ENCODE results near the gene MYO1E.

MYO1E gene

DNA sequence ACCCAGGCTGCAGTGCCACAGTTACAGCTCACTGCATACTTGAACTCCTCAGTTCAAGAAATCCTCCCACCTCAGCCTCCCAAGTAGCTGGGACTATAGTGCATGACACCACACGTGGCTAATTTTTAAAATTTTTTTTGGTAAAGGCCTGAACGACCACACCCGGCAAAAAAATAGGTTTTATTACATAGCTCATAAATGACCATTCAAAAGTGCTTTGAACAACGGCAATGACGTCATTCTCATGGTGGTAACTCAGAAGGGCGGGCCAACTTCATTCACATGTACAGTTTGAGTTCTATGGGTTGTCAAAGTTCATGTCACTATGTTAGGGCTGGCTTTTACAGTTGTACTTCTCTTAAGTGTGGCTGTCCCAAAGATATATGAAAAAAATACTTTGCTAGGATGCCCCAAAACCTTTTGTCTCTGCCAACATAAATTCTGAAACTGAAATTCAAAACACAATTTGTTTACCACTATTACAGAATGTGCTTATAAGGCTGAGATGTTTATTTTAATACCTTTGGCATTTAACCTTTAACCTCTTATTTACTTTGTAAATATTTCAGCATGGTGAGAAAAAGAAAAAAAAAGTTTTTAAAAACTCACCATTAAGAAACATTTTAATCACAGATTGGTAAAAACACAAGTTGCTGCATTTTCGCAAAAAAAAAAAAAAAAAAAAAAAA is 6.2 kb downstream of the MYO1E start:
- no peak for ATAC-seq
- TF ChIP-seq BACH2 (CRISPR knock-in tag; IDR thresholded peaks at IDR 0.05; ENCODE audit: borderline replicate concordance) (no peak), ZNF70 (CRISPR knock-in tag; IDR thresholded peaks at IDR 0.05) (no peak), GLIS3 (CRISPR knock-in tag; IDR thresholded peaks at IDR 0.05) (no peak), ZFP30 (CRISPR knock-in tag; IDR thresholded peaks at IDR 0.05) (no peak), CSDC2 (CRISPR knock-in tag; IDR thresholded peaks at IDR 0.05) (no peak), ISL1 (CRISPR knock-in tag; IDR thresholded peaks at IDR 0.05) (no peak), ARNTL (CRISPR knock-in tag; IDR thresholded peaks at IDR 0.05; ENCODE audit: borderline replicate concordance, low read depth) (no peak), ESRRG (CRISPR knock-in tag; IDR thresholded peaks at IDR 0.05) (no peak), TOX (CRISPR knock-in tag; IDR thresholded peaks at IDR 0.05; ENCODE audit: borderline replicate concordance) (no peak), OSR1 (CRISPR knock-in tag; IDR thresholded peaks at IDR 0.05) (no peak), PPARA (CRISPR knock-in tag; IDR thresholded peaks at IDR 0.05; ENCODE audit: borderline replicate concordance) (no peak), TCF4 (CRISPR knock-in tag; IDR thresholded peaks at IDR 0.05; ENCODE audit: borderline replicate concordance) (no peak), SNAI2 (CRISPR knock-in tag; IDR thresholded peaks at IDR 0.05) (no peak), ZNF8 (CRISPR knock-in tag; IDR thresholded peaks at IDR 0.05) (no peak), ZFP3 (CRISPR knock-in tag; IDR thresholded peaks at IDR 0.05) (no peak)
- TF ChIP-seq, protein P1, sequence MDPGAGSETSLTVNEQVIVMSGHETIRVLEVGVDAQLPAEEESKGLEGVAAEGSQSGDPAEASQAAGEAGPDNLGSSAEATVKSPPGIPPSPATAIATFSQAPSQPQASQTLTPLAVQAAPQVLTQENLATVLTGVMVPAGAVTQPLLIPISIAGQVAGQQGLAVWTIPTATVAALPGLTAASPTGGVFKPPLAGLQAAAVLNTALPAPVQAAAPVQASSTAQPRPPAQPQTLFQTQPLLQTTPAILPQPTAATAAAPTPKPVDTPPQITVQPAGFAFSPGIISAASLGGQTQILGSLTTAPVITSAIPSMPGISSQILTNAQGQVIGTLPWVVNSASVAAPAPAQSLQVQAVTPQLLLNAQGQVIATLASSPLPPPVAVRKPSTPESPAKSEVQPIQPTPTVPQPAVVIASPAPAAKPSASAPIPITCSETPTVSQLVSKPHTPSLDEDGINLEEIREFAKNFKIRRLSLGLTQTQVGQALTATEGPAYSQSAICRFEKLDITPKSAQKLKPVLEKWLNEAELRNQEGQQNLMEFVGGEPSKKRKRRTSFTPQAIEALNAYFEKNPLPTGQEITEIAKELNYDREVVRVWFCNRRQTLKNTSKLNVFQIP (CRISPR knock-in tag; IDR thresholded peaks at IDR 0.05; ENCODE audit: borderline replicate concordance, low read depth): no peak
- TF ChIP-seq, protein P2, sequence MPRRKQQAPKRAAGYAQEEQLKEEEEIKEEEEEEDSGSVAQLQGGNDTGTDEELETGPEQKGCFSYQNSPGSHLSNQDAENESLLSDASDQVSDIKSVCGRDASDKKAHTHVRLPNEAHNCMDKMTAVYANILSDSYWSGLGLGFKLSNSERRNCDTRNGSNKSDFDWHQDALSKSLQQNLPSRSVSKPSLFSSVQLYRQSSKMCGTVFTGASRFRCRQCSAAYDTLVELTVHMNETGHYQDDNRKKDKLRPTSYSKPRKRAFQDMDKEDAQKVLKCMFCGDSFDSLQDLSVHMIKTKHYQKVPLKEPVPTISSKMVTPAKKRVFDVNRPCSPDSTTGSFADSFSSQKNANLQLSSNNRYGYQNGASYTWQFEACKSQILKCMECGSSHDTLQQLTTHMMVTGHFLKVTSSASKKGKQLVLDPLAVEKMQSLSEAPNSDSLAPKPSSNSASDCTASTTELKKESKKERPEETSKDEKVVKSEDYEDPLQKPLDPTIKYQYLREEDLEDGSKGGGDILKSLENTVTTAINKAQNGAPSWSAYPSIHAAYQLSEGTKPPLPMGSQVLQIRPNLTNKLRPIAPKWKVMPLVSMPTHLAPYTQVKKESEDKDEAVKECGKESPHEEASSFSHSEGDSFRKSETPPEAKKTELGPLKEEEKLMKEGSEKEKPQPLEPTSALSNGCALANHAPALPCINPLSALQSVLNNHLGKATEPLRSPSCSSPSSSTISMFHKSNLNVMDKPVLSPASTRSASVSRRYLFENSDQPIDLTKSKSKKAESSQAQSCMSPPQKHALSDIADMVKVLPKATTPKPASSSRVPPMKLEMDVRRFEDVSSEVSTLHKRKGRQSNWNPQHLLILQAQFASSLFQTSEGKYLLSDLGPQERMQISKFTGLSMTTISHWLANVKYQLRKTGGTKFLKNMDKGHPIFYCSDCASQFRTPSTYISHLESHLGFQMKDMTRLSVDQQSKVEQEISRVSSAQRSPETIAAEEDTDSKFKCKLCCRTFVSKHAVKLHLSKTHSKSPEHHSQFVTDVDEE (CRISPR knock-in tag; IDR thresholded peaks at IDR 0.05): no peak
- TF ChIP-seq, protein P3, sequence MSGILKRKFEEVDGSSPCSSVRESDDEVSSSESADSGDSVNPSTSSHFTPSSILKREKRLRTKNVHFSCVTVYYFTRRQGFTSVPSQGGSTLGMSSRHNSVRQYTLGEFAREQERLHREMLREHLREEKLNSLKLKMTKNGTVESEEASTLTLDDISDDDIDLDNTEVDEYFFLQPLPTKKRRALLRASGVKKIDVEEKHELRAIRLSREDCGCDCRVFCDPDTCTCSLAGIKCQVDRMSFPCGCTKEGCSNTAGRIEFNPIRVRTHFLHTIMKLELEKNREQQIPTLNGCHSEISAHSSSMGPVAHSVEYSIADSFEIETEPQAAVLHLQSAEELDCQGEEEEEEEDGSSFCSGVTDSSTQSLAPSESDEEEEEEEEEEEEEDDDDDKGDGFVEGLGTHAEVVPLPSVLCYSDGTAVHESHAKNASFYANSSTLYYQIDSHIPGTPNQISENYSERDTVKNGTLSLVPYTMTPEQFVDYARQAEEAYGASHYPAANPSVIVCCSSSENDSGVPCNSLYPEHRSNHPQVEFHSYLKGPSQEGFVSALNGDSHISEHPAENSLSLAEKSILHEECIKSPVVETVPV (CRISPR knock-in tag; IDR thresholded peaks at IDR 0.05): no peak
- TF ChIP-seq, protein P4, sequence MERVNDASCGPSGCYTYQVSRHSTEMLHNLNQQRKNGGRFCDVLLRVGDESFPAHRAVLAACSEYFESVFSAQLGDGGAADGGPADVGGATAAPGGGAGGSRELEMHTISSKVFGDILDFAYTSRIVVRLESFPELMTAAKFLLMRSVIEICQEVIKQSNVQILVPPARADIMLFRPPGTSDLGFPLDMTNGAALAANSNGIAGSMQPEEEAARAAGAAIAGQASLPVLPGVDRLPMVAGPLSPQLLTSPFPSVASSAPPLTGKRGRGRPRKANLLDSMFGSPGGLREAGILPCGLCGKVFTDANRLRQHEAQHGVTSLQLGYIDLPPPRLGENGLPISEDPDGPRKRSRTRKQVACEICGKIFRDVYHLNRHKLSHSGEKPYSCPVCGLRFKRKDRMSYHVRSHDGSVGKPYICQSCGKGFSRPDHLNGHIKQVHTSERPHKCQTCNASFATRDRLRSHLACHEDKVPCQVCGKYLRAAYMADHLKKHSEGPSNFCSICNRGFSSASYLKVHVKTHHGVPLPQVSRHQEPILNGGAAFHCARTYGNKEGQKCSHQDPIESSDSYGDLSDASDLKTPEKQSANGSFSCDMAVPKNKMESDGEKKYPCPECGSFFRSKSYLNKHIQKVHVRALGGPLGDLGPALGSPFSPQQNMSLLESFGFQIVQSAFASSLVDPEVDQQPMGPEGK (CRISPR knock-in tag; IDR thresholded peaks at IDR 0.05; ENCODE audit: borderline replicate concordance): no peak
- TF ChIP-seq, protein P5, sequence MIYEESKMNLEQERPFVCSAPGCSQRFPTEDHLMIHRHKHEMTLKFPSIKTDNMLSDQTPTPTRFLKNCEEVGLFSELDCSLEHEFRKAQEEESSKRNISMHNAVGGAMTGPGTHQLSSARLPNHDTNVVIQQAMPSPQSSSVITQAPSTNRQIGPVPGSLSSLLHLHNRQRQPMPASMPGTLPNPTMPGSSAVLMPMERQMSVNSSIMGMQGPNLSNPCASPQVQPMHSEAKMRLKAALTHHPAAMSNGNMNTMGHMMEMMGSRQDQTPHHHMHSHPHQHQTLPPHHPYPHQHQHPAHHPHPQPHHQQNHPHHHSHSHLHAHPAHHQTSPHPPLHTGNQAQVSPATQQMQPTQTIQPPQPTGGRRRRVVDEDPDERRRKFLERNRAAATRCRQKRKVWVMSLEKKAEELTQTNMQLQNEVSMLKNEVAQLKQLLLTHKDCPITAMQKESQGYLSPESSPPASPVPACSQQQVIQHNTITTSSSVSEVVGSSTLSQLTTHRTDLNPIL (CRISPR knock-in tag; IDR thresholded peaks at IDR 0.05; ENCODE audit: low read depth): no peak

DNA sequence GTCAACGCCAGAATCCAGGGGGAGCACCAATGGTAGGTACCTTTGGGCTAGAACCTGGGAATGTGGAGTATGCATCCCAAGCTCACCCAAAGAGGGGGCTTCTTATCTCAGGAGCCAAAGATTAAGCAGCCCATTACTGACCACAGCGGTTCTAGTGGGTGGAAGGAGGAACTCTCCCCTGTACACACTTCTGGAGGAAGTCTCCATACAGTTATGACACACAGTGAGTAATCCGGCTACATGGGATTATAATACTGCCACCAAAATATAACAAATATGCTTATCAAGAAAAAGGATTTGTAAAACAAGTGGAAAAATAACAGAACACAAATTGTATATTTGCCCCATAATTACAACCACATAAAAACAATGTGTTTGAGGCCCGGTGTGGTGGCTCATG is 8.4 kb downstream of the MYO1E start:
- TF ChIP-seq, protein P2 (CRISPR knock-in tag; IDR thresholded peaks at IDR 0.05): no peak
- TF ChIP-seq, protein P4 (CRISPR knock-in tag; IDR thresholded peaks at IDR 0.05; ENCODE audit: borderline replicate concordance): no peak
- TF ChIP-seq TOX (CRISPR knock-in tag; IDR thresholded peaks at IDR 0.05; ENCODE audit: borderline replicate concordance) (no peak), ZFP30 (CRISPR knock-in tag; IDR thresholded peaks at IDR 0.05) (no peak), ZNF565 (CRISPR knock-in tag; conservative IDR thresholded peaks at IDR 0.05; ENCODE audit: low read depth) (no peak), ZC3H10 (CRISPR knock-in tag; IDR thresholded peaks at IDR 0.05) (no peak), CSDC2 (CRISPR knock-in tag; IDR thresholded peaks at IDR 0.05) (no peak)
- no peak for ATAC-seq
